Panc1 (cell line): Measurements from ENCODE around the gene CWF19L1. TPM values are rescaled to one million over a fixed set of nuclear protein-coding genes. Genes with fewer than 3 reads are reported as not detected.

Experiments
- ATAC-seq: fragments of 200-7000 bp; cut with Tn5 transposase; 2 replicates; pipeline ENCODE4 v1.9.1; 2020; ENCODE audit warnings: mild to moderate bottlenecking, moderate library complexity
- BruUV-seq: library from RNA; stranded (reverse); fragments of 400-500 nt; replicated peaks from 2 replicates; lab custom pipeline; 2021; lab: Mats Ljungman, UMichigan
- CTCF ChIA-PET: fragments of 300-600 bp; sonication (Branson Sonifier 250); formaldehyde crosslinking; loops from one replicate; lab custom pipeline; 2022; ENCODE audit warnings: antibody characterized with exemption; lab: Charles Lee
- POLR2A ChIA-PET: fragments of 300-600 bp; sonication (Branson Sonifier 250); formaldehyde crosslinking; loops from one replicate; lab custom pipeline; 2022; ENCODE audit warnings: antibody characterized with exemption; lab: Charles Lee
- DNase-seq: peaks from one replicate; pipeline ENCODE4 v3.0.0-alpha.2; 2010; ENCODE audit warnings: low read depth, low spot score
- H3K27ac ChIP-seq: 2 replicates; pipeline ENCODE4 v1.5.1; 2011; ENCODE audit warnings: mild to moderate bottlenecking, low read length, inconsistent platforms
- H3K27me3 ChIP-seq: fragments of 200-500 bp; sonication (Bioruptor generic); 2 replicates; pipeline ENCODE4 v1.6.0; 2014; ENCODE audit warnings: low read length, inconsistent platforms; ENCODE audit not compliant: control insufficient read depth, insufficient read depth
- H3K36me3 ChIP-seq: fragments of 200-500 bp; sonication (Bioruptor generic); 2 replicates; pipeline ENCODE4 v1.5.1; 2014; ENCODE audit warnings: inconsistent platforms, mild to moderate bottlenecking, low read length, moderate library complexity; ENCODE audit not compliant: control insufficient read depth, insufficient read depth
- H3K4me1 ChIP-seq: 2 replicates; pipeline ENCODE4 v1.5.1; 2011; ENCODE audit warnings: inconsistent platforms, mild to moderate bottlenecking, low read length, moderate library complexity; ENCODE audit not compliant: control insufficient read depth, insufficient read depth
- H3K4me3 ChIP-seq, 2 experiments: 2 replicates each; pipeline ENCODE4 v1.5.1; 2011 to 2012; ENCODE audit warnings: low read depth in 2 of 2, low read length in 2 of 2, mild to moderate bottlenecking in 2 of 2, inconsistent platforms in 1 of 2, moderate library complexity in 1 of 2
- H3K9me3 ChIP-seq: fragments of 200-500 bp; sonication (Bioruptor generic); 2 replicates; pipeline ENCODE4 v1.5.1; 2014; ENCODE audit warnings: low read depth, mild to moderate bottlenecking, inconsistent platforms, low read length, moderate library complexity; ENCODE audit not compliant: control insufficient read depth, insufficient read depth
- POLR2AphosphoS5 ChIP-seq: IDR thresholded peaks from 2 replicates; pipeline ENCODE4 v1.6.1; 2012; ENCODE audit warnings: mild to moderate bottlenecking, low read depth, low read length, moderate library complexity
- SIN3A ChIP-seq: IDR thresholded peaks from 2 replicates; pipeline ENCODE4 v1.6.1; 2012; ENCODE audit warnings: low read depth, mild to moderate bottlenecking, low read length, moderate library complexity, borderline replicate concordance; ENCODE audit not compliant: insufficient read depth
- TCF7L2 ChIP-seq: IDR thresholded peaks from 2 replicates; pipeline ENCODE4 v1.6.1; 2011; ENCODE audit warnings: mild to moderate bottlenecking, low read depth, low read length, inconsistent platforms
- in situ Hi-C: cut with HindIII; loops from 2 replicates; pipeline ENCODE4 v1.10.0; 2016; ENCODE audit warnings: low sequenced_read_pairs, low pct_unique_long_range_greater_than_20kb
- intact Hi-C: fragments of 100-400 bp; cut with micrococcal nuclease; formaldehyde crosslinking; loops from one replicate; pipeline ENCODE4 v1.10.0; 2022; ENCODE audit not compliant: unreplicated experiment
- total RNA-seq: library from RNA; stranded (reverse); gene quantifications from one replicate; pipeline ENCODE4 v1.2.1, GENCODE V29; 2021; ENCODE audit not compliant: unreplicated experiment
- TF ChIP-seq, protein P1 (sequence below): fragments of 450-650 bp; IDR thresholded peaks from 2 replicates; pipeline ENCODE4 v1.5.1; 2017; ENCODE audit warnings: mild to moderate bottlenecking
- TF ChIP-seq, protein P2 (sequence below), 2 experiments: IDR thresholded peaks; 2 replicates each; pipeline ENCODE4 v1.6.1; 2011 to 2012; ENCODE audit warnings: low read depth in 2 of 2, control low read depth in 1 of 2, low read length in 1 of 2, mild to moderate bottlenecking in 1 of 2, moderate library complexity in 1 of 2; ENCODE audit not compliant: insufficient read depth in 1 of 2

Gene CWF19L1
- total RNA-seq, 1 experiment from 2014 or later, result 33.4 TPM

DNA sequence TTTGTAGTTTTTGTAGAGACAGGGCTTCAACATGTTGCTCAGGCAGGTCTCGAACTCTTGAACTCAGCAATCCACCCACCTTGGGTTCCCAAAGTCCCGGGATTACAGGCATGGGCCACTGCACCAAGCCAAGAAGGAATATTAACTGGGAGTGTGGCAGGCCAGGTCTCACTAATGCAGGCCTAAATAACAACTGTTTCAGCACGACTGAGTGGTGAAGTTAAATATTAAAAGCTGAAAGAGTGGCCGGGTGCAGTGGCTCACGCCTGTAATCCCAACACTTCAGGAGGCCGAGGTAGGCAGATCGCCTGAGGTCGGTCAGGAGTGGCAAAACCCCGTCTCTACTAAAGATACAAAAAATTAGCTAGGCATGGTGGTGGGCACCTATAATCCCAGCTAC, 59.2 kb downstream of the CWF19L1 start:
- Histone ChIP-seq H3K36me3 (peaks cover 40% of the 10 kb centered on the region), H3K4me1 (no peaks in the 10 kb centered on the region), H3K4me3 (no peak overlapping the region), H3K27ac (no peak overlapping the region), H3K27me3 (no peaks in the 10 kb centered on the region), H3K9me3 (no peaks in the 10 kb centered on the region)
- ATAC-seq (no peak), DNase-seq (no peak)
- TF ChIP-seq TCF7L2 (no peak), POLR2AphosphoS5 (no peak), SIN3A (no peak)
- TF ChIP-seq, protein P1, sequence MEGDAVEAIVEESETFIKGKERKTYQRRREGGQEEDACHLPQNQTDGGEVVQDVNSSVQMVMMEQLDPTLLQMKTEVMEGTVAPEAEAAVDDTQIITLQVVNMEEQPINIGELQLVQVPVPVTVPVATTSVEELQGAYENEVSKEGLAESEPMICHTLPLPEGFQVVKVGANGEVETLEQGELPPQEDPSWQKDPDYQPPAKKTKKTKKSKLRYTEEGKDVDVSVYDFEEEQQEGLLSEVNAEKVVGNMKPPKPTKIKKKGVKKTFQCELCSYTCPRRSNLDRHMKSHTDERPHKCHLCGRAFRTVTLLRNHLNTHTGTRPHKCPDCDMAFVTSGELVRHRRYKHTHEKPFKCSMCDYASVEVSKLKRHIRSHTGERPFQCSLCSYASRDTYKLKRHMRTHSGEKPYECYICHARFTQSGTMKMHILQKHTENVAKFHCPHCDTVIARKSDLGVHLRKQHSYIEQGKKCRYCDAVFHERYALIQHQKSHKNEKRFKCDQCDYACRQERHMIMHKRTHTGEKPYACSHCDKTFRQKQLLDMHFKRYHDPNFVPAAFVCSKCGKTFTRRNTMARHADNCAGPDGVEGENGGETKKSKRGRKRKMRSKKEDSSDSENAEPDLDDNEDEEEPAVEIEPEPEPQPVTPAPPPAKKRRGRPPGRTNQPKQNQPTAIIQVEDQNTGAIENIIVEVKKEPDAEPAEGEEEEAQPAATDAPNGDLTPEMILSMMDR, result no peak
- TF ChIP-seq, protein P2, sequence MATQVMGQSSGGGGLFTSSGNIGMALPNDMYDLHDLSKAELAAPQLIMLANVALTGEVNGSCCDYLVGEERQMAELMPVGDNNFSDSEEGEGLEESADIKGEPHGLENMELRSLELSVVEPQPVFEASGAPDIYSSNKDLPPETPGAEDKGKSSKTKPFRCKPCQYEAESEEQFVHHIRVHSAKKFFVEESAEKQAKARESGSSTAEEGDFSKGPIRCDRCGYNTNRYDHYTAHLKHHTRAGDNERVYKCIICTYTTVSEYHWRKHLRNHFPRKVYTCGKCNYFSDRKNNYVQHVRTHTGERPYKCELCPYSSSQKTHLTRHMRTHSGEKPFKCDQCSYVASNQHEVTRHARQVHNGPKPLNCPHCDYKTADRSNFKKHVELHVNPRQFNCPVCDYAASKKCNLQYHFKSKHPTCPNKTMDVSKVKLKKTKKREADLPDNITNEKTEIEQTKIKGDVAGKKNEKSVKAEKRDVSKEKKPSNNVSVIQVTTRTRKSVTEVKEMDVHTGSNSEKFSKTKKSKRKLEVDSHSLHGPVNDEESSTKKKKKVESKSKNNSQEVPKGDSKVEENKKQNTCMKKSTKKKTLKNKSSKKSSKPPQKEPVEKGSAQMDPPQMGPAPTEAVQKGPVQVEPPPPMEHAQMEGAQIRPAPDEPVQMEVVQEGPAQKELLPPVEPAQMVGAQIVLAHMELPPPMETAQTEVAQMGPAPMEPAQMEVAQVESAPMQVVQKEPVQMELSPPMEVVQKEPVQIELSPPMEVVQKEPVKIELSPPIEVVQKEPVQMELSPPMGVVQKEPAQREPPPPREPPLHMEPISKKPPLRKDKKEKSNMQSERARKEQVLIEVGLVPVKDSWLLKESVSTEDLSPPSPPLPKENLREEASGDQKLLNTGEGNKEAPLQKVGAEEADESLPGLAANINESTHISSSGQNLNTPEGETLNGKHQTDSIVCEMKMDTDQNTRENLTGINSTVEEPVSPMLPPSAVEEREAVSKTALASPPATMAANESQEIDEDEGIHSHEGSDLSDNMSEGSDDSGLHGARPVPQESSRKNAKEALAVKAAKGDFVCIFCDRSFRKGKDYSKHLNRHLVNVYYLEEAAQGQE (IDR thresholded peaks at IDR 0.05; ENCODE audit: insufficient read depth in 1 of 2, low read depth in 2 of 2, low read length in 1 of 2), result no peak
- no TSS peak for BruUV-seq
- POLR2A ChIA-PET, result no interaction called here
- intact Hi-C loops, result no loop called here
- in situ Hi-C loops, result no loop called here
- CTCF ChIA-PET, result no interaction called here

GRCh38 chr10:100204370-100204769, 63.1 kb downstream of the CWF19L1 start:
- POLR2A ChIA-PET, result no interaction called here
- no peaks in the 10 kb centered on the region for H3K27me3 ChIP-seq
- in situ Hi-C loops (no loop called here), intact Hi-C loops (no loop called here)
- TF ChIP-seq POLR2AphosphoS5 (no peak), TCF7L2 (no peak), SIN3A (no peak)
- TF ChIP-seq, protein P2 (IDR thresholded peaks at IDR 0.05; ENCODE audit: insufficient read depth in 1 of 2, low read depth in 2 of 2, low read length in 1 of 2), result no peak
- TF ChIP-seq, protein P1, result no peak
- BruUV-seq, result no TSS peak
- DNase-seq, result no peak
- no peaks in the 10 kb centered on the region for H3K4me1 ChIP-seq
- H3K36me3 ChIP-seq, result peaks cover 57% of the 10 kb centered on the region
- no peak overlapping the region for H3K27ac ChIP-seq
- CTCF ChIA-PET, result no interaction called here
- no peaks in the 10 kb centered on the region for H3K9me3 ChIP-seq
- H3K4me3 ChIP-seq, result no peak overlapping the region
- no peak for ATAC-seq
